PFSK-1 (cell line): ENCODE measurements around the gene WFIKKN1.

Experiments
- FOXP2 ChIP-seq: optimal IDR thresholded peaks from 2 replicates; pipeline ENCODE3; 2011; ENCODE audit warnings: borderline replicate concordance, control low read depth, inconsistent platforms; ENCODE audit not compliant: insufficient read depth; ENCODE audit errors: extremely low read length, extremely low read depth
- POLR2AphosphoS5 ChIP-seq: IDR thresholded peaks from 2 replicates; pipeline ENCODE4 v1.6.1; 2012; ENCODE audit warnings: low read depth, mild to moderate bottlenecking, control low read depth, low read length, moderate library complexity
- REST ChIP-seq, 2 experiments: IDR thresholded peaks; 2 replicates each; pipeline versions ENCODE4 v1.6.1 to v1.8.0; 2011 to 2012; ENCODE audit warnings: low read depth in 2 of 2, low read length in 2 of 2, control low read depth in 1 of 2, inconsistent platforms in 1 of 2, mild to moderate bottlenecking in 1 of 2, moderate library complexity in 1 of 2; ENCODE audit not compliant: insufficient read depth in 1 of 2
- SIN3A ChIP-seq: IDR thresholded peaks from 2 replicates; pipeline ENCODE4 v1.6.1; 2012; ENCODE audit warnings: mild to moderate bottlenecking, low read length, moderate library complexity, borderline replicate concordance; ENCODE audit not compliant: insufficient read depth
- TAF1 ChIP-seq: IDR thresholded peaks from 2 replicates; pipeline ENCODE4 v1.6.1; 2012; ENCODE audit warnings: low read length, control low read depth, borderline replicate concordance; ENCODE audit not compliant: insufficient read depth

Gene WFIKKN1

GRCh38 chr16:590815-591200, 40.0 kb upstream of the WFIKKN1 start:
- TF ChIP-seq FOXP2 (no peak), TAF1 (no peak), SIN3A (no peak), REST (IDR thresholded peaks at IDR 0.05; ENCODE audit: insufficient read depth in 1 of 2, low read depth in 2 of 2, low read length in 2 of 2) (no peak), POLR2AphosphoS5 (no peak)

GRCh38 chr16:591231-591630, 39.6 kb upstream of the WFIKKN1 start:
- TF ChIP-seq SIN3A (no peak), POLR2AphosphoS5 (no peak), TAF1 (no peak), FOXP2 (no peak), REST (IDR thresholded peaks at IDR 0.05; ENCODE audit: insufficient read depth in 1 of 2, low read depth in 2 of 2, low read length in 2 of 2) (no peak)

GRCh38 chr16:591892-592517, 38.8 kb upstream of the WFIKKN1 start:
- TF ChIP-seq TAF1 (no peak), POLR2AphosphoS5 (no peak), FOXP2 (no peak), SIN3A (no peak), REST (IDR thresholded peaks at IDR 0.05; ENCODE audit: insufficient read depth in 1 of 2, low read depth in 2 of 2, low read length in 2 of 2) (no peak)

GRCh38 chr16:592518-593306, 38.1 kb upstream of the WFIKKN1 start:
- no peak for TF ChIP-seq SIN3A
- TF ChIP-seq REST (IDR thresholded peaks at IDR 0.05; ENCODE audit: insufficient read depth in 1 of 2, low read depth in 2 of 2, low read length in 2 of 2), result no peak
- TF ChIP-seq POLR2AphosphoS5, result no peak
